Measurements from ENCODE around the gene CLIP3. TPM values are rescaled to one million over a fixed set of nuclear protein-coding genes. Genes with fewer than 3 reads are reported as not detected.
A peak's percentile ranks its signal among the peaks of the same experiment; 100 is the strongest.

CLIP3 gene
- total and polyA plus RNA-seq, 2 of the 13 experiments (the other 11 are each of a cell fraction or from before 2014, with no cell fraction given), result 0.15 to 1.2 TPM

GRCh38 chr19:35995048-35995993 is 37.4 kb downstream of the CLIP3 start, which contains the start of gene SDHAF1 (continued):
- peak; percentile 54; the same call in 1 of the 2 replicates for TF ChIP-seq PPARG (CRISPR knock-in tag; conservative IDR thresholded peaks at IDR 0.05)
- TF ChIP-seq ZNF790 (CRISPR knock-in tag; IDR thresholded peaks at IDR 0.05; ENCODE audit: borderline replicate concordance), result peak; percentile 87; the same call in 1 of the 2 replicates
- no peak for TF ChIP-seq HOXA5 (CRISPR knock-in tag; IDR thresholded peaks at IDR 0.05)
- TF ChIP-seq SMAD3 (CRISPR knock-in tag; IDR thresholded peaks at IDR 0.05), result no peak
- no peak for TF ChIP-seq STAG1 (CRISPR knock-in tag; IDR thresholded peaks at IDR 0.05)
- peak; percentile 90 for TF ChIP-seq TFAP4 (IDR thresholded peaks at IDR 0.05; ENCODE audit: borderline replicate concordance, low read depth)
- peak; percentile 78 for TF ChIP-seq ATF1 (CRISPR knock-in tag; IDR thresholded peaks at IDR 0.05)
- TF ChIP-seq PRDM4 (CRISPR knock-in tag; IDR thresholded peaks at IDR 0.05; ENCODE audit: borderline replicate concordance), result no peak
- TF ChIP-seq ATM (IDR thresholded peaks at IDR 0.05; ENCODE audit: borderline replicate concordance), result no peak
- TF ChIP-seq ZNF687 (CRISPR knock-in tag; IDR thresholded peaks at IDR 0.05), result peak; percentile 97
- no peak for TF ChIP-seq PCBP2 (optimal IDR thresholded peaks at IDR 0.05; ENCODE audit: low read depth, low read length, poor library complexity, severe bottlenecking)
- peak; percentile 13; the same call in 1 of the 2 replicates for TF ChIP-seq ZBTB44 (CRISPR knock-in tag; IDR thresholded peaks at IDR 0.05)
- no peak for TF ChIP-seq ZNF256 (CRISPR knock-in tag; conservative IDR thresholded peaks at IDR 0.05)
- TF ChIP-seq ZNF780A (CRISPR knock-in tag; IDR thresholded peaks at IDR 0.05), result no peak; the same call in 1 of the 2 replicates
- TF ChIP-seq BRD4 (CRISPR knock-in tag; IDR thresholded peaks at IDR 0.05), result no peak; the same call in 1 of the 2 replicates
- no peak for TF ChIP-seq JDP2 (CRISPR knock-in tag; IDR thresholded peaks at IDR 0.05; ENCODE audit: borderline replicate concordance)
- peak; percentile 70 for TF ChIP-seq ZNF274 (CRISPR knock-in tag; IDR thresholded peaks at IDR 0.05)
- no peak for TF ChIP-seq NFIB (CRISPR knock-in tag; IDR thresholded peaks at IDR 0.05; ENCODE audit: borderline replicate concordance)
- peak; percentile 91 to 95 for TF ChIP-seq NR2F1 (CRISPR knock-in tag; IDR thresholded peaks at IDR 0.05)
- peak; percentile 86 for TF ChIP-seq ZSCAN21 (CRISPR knock-in tag; IDR thresholded peaks at IDR 0.05; ENCODE audit: borderline replicate concordance)

Data from HepG2 (cell line).